ENCODE data around the gene MIEF2.

MIEF2 gene

GRCh38 chr17:18229254-18229653 is 31.2 kb upstream of the MIEF2 start:
- in situ Hi-C loops (cut with HindIII; ENCODE audit: low sequenced_read_pairs), result no loop called here
- DNase-seq (ENCODE audit: low read depth), result no peak
- no peak overlapping the region for H3K4me3 ChIP-seq (ENCODE audit: low read depth, low read length)
- TF ChIP-seq, protein P1, sequence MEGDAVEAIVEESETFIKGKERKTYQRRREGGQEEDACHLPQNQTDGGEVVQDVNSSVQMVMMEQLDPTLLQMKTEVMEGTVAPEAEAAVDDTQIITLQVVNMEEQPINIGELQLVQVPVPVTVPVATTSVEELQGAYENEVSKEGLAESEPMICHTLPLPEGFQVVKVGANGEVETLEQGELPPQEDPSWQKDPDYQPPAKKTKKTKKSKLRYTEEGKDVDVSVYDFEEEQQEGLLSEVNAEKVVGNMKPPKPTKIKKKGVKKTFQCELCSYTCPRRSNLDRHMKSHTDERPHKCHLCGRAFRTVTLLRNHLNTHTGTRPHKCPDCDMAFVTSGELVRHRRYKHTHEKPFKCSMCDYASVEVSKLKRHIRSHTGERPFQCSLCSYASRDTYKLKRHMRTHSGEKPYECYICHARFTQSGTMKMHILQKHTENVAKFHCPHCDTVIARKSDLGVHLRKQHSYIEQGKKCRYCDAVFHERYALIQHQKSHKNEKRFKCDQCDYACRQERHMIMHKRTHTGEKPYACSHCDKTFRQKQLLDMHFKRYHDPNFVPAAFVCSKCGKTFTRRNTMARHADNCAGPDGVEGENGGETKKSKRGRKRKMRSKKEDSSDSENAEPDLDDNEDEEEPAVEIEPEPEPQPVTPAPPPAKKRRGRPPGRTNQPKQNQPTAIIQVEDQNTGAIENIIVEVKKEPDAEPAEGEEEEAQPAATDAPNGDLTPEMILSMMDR (IDR thresholded peaks at IDR 0.05; ENCODE audit: low read depth, low read length, missing control alignments), result no peak

GRCh38 chr17:18229771-18230170 is 30.7 kb upstream of the MIEF2 start:
- DNase-seq (ENCODE audit: low read depth), result no peak
- TF ChIP-seq, protein P1 (IDR thresholded peaks at IDR 0.05; ENCODE audit: low read depth, low read length, missing control alignments), result no peak
- H3K4me3 ChIP-seq (ENCODE audit: low read depth, low read length), result no peak overlapping the region
- in situ Hi-C loops (cut with HindIII; ENCODE audit: low sequenced_read_pairs), result no loop called here

GRCh38 chr17:18230288-18231141 is 29.9 kb upstream of the MIEF2 start:
- DNase-seq (ENCODE audit: low read depth), result no peak
- TF ChIP-seq, protein P1 (IDR thresholded peaks at IDR 0.05; ENCODE audit: low read depth, low read length, missing control alignments), result no peak
- in situ Hi-C loops (cut with HindIII; ENCODE audit: low sequenced_read_pairs), result no loop called here
- H3K4me3 ChIP-seq (ENCODE audit: low read depth, low read length), result no peak overlapping the region

GRCh38 chr17:18231164-18231563 is 29.3 kb upstream of the MIEF2 start:
- TF ChIP-seq, protein P1 (IDR thresholded peaks at IDR 0.05; ENCODE audit: low read depth, low read length, missing control alignments), result no peak
- no peak overlapping the region for H3K4me3 ChIP-seq (ENCODE audit: low read depth, low read length)
- in situ Hi-C loops (cut with HindIII; ENCODE audit: low sequenced_read_pairs), result no loop called here
- DNase-seq (ENCODE audit: low read depth), result no peak

- in situ Hi-C loops (cut with HindIII; ENCODE audit: low sequenced_read_pairs), result no loop called here
- no peak for DNase-seq (ENCODE audit: low read depth)
- H3K4me3 ChIP-seq (ENCODE audit: low read depth, low read length), result no peak overlapping the region
- TF ChIP-seq, protein P1 (IDR thresholded peaks at IDR 0.05; ENCODE audit: low read depth, low read length, missing control alignments), result no peak
Measured at GRCh38 chr17:18233803-18234518, 26.5 kb upstream of the MIEF2 start.

GRCh38 chr17:18234853-18235380 is 25.5 kb upstream of the MIEF2 start:
- in situ Hi-C loops (cut with HindIII; ENCODE audit: low sequenced_read_pairs), result no loop called here
- no peak for DNase-seq (ENCODE audit: low read depth)
- TF ChIP-seq, protein P1 (IDR thresholded peaks at IDR 0.05; ENCODE audit: low read depth, low read length, missing control alignments), result no peak
- no peak overlapping the region for H3K4me3 ChIP-seq (ENCODE audit: low read depth, low read length)
